ENCODE measurements around the gene C2CD3. TPM values are rescaled to one million over a fixed set of nuclear protein-coding genes. Genes with fewer than 3 reads are reported as not detected.

The C2CD3 gene
- total RNA-seq, 1 donor from 2014 or later: 40.9 TPM

- peaks cover 7% of the 10 kb centered on the region for H3K36me3 Mint-ChIP-seq (ENCODE audit: insufficient read depth)
- H3K4me1 Mint-ChIP-seq (ENCODE audit: low read depth): no peaks in the 10 kb centered on the region
- no peaks in the 10 kb centered on the region for H3K27me3 Mint-ChIP-seq
- H3K27ac Mint-ChIP-seq: no peak overlapping the region
- H3K9me3 Mint-ChIP-seq (ENCODE audit: low read depth): no peaks in the 10 kb centered on the region
- TF ChIP-seq, protein P1, sequence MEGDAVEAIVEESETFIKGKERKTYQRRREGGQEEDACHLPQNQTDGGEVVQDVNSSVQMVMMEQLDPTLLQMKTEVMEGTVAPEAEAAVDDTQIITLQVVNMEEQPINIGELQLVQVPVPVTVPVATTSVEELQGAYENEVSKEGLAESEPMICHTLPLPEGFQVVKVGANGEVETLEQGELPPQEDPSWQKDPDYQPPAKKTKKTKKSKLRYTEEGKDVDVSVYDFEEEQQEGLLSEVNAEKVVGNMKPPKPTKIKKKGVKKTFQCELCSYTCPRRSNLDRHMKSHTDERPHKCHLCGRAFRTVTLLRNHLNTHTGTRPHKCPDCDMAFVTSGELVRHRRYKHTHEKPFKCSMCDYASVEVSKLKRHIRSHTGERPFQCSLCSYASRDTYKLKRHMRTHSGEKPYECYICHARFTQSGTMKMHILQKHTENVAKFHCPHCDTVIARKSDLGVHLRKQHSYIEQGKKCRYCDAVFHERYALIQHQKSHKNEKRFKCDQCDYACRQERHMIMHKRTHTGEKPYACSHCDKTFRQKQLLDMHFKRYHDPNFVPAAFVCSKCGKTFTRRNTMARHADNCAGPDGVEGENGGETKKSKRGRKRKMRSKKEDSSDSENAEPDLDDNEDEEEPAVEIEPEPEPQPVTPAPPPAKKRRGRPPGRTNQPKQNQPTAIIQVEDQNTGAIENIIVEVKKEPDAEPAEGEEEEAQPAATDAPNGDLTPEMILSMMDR (IDR thresholded peaks at IDR 0.05; ENCODE audit: unreplicated experiment): no peak
- no peak overlapping the region for H3K4me3 Mint-ChIP-seq (ENCODE audit: low read depth)
- DNase-seq (ENCODE audit: low spot score, unreplicated experiment): no peak
Observed at GRCh38 chr11:74050465-74050864, 120.3 kb downstream of the C2CD3 start.

- no peaks in the 10 kb centered on the region for H3K27me3 Mint-ChIP-seq
- no peak for DNase-seq (ENCODE audit: low spot score, unreplicated experiment)
- H3K4me3 Mint-ChIP-seq (ENCODE audit: low read depth): no peak overlapping the region
- no peaks in the 10 kb centered on the region for H3K4me1 Mint-ChIP-seq (ENCODE audit: low read depth)
- no peak overlapping the region for H3K27ac Mint-ChIP-seq
- H3K9me3 Mint-ChIP-seq (ENCODE audit: low read depth): no peaks in the 10 kb centered on the region
- TF ChIP-seq, protein P1 (IDR thresholded peaks at IDR 0.05; ENCODE audit: unreplicated experiment): no peak
- peaks cover 11% of the 10 kb centered on the region for H3K36me3 Mint-ChIP-seq (ENCODE audit: insufficient read depth)
Observed at GRCh38 chr11:74048993-74049392, 121.8 kb downstream of the C2CD3 start.

GRCh38 chr11:74044538-74044937 lies 126.3 kb downstream of the C2CD3 start:
- no peaks in the 10 kb centered on the region for H3K27me3 Mint-ChIP-seq
- H3K27ac Mint-ChIP-seq: no peak overlapping the region
- no peaks in the 10 kb centered on the region for H3K9me3 Mint-ChIP-seq (ENCODE audit: low read depth)
- H3K4me1 Mint-ChIP-seq (ENCODE audit: low read depth): no peaks in the 10 kb centered on the region
- peaks cover 16% of the 10 kb centered on the region for H3K36me3 Mint-ChIP-seq (ENCODE audit: insufficient read depth)
- no peak for DNase-seq (ENCODE audit: low spot score, unreplicated experiment)
- TF ChIP-seq, protein P1 (IDR thresholded peaks at IDR 0.05; ENCODE audit: unreplicated experiment): no peak
- no peak overlapping the region for H3K4me3 Mint-ChIP-seq (ENCODE audit: low read depth)

DNA sequence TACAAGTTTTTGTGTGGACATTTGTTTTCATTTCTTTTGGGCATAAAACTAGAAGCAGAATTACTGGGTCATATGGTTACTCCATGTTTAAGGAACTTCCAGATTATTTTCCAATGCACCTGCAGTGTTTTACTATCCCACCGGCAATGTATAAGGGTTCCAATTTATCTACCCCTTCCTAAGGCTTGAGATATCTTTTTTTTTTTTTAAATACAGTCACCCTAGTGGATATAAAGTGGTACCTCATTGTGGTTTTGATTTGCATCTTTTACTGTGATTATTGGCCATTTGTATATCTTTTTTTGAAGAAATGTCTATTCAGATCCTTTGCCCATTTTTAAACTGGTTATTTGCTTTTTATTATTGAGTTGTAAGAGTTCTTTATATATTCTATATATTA lies 127.4 kb downstream of the C2CD3 start:
- Mint-ChIP-seq H3K4me1 (ENCODE audit: low read depth) (no peaks in the 10 kb centered on the region), H3K27ac (no peak overlapping the region), H3K36me3 (ENCODE audit: insufficient read depth) (peaks cover 15% of the 10 kb centered on the region), H3K9me3 (ENCODE audit: low read depth) (no peaks in the 10 kb centered on the region), H3K27me3 (no peaks in the 10 kb centered on the region), H3K4me3 (ENCODE audit: low read depth) (no peak overlapping the region)
- TF ChIP-seq, protein P1 (IDR thresholded peaks at IDR 0.05; ENCODE audit: unreplicated experiment): no peak
- no peak for DNase-seq (ENCODE audit: low spot score, unreplicated experiment)

GRCh38 chr11:74037309-74037708 lies 133.5 kb downstream of the C2CD3 start:
- Mint-ChIP-seq H3K4me1 (ENCODE audit: low read depth) (no peaks in the 10 kb centered on the region), H3K4me3 (ENCODE audit: low read depth) (no peak overlapping the region), H3K27ac (no peak overlapping the region), H3K36me3 (ENCODE audit: insufficient read depth) (peaks cover 10% of the 10 kb centered on the region), H3K27me3 (no peaks in the 10 kb centered on the region), H3K9me3 (ENCODE audit: low read depth) (no peaks in the 10 kb centered on the region)
- TF ChIP-seq, protein P1 (IDR thresholded peaks at IDR 0.05; ENCODE audit: unreplicated experiment): no peak
- no peak for DNase-seq (ENCODE audit: low spot score, unreplicated experiment)
